Measurements from ENCODE around the gene NDC80. TPM values are rescaled to one million over a fixed set of nuclear protein-coding genes. Genes with fewer than 3 reads are reported as not detected.

NDC80 gene
- total and polyA plus RNA-seq, 8 donors = 0.06 to 1.5 (median 0.55) TPM; not detected in 2

DNA sequence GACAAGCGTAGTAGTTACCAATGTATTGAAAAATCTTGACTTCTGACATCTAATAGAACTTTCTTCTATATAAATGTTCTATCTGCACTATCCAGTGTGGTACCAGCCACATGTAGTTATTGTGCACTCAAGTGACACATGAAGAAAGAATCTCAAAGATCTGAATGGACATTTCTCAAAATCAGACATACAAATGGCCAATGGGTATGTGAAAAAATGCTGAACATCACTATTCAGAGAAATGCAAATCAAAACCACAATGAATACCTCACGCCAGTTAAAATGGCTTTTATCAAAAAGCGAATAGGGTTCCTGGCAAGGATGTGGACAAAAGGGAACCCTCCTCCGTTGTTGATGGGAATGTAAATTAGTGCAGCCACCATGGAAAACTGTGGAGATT lies 46.7 kb downstream of the NDC80 start:
- intact Hi-C loops (cut with DNase I) = no loop called here

DNA sequence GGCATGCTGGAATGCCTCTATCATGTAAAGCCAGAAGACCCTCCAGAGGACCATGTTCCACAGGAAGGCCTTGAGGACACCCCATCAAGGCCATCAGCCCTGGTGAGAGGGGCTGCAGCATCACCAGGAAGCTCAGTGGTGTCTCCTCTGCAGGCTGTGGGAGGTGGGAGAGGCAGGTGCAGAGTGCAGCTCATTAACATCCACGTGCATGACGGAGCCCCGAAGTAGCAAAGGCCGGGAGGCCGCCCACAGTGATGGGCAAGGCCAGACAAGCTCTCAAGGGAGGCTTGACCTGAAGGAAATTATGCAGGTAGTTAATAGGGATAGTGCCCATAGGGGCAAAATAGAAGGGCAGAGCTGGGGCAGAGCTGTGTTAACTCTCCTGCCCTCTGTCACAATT lies 53.9 kb downstream of the NDC80 start:
- Histone ChIP-seq H3K36me3 (no peaks in the 10 kb centered on the region), H3K4me1 (no peaks in the 10 kb centered on the region), H3K9me3 (no peaks in the 10 kb centered on the region), H3K27me3 (no peaks in the 10 kb centered on the region), H3K4me3 (no peak overlapping the region), H3K27ac (no peak overlapping the region)
- DNase-seq (no peak), ATAC-seq (no peak), FAIRE-seq (no peak)
- TF ChIP-seq, protein P1, sequence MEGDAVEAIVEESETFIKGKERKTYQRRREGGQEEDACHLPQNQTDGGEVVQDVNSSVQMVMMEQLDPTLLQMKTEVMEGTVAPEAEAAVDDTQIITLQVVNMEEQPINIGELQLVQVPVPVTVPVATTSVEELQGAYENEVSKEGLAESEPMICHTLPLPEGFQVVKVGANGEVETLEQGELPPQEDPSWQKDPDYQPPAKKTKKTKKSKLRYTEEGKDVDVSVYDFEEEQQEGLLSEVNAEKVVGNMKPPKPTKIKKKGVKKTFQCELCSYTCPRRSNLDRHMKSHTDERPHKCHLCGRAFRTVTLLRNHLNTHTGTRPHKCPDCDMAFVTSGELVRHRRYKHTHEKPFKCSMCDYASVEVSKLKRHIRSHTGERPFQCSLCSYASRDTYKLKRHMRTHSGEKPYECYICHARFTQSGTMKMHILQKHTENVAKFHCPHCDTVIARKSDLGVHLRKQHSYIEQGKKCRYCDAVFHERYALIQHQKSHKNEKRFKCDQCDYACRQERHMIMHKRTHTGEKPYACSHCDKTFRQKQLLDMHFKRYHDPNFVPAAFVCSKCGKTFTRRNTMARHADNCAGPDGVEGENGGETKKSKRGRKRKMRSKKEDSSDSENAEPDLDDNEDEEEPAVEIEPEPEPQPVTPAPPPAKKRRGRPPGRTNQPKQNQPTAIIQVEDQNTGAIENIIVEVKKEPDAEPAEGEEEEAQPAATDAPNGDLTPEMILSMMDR (IDR thresholded peaks at IDR 0.05) = no peak
- WGBS, 2 donors = 76 to 80% methylated on average over 5 of the region's 5 CpGs
- intact Hi-C loops (cut with DNase I) = no loop called here

More for the DNA sequence above, 46.7 kb downstream of the NDC80 start:
- FAIRE-seq = no peak
- TF ChIP-seq, protein P1 (IDR thresholded peaks at IDR 0.05) = no peak
- Histone ChIP-seq H3K4me1 (no peaks in the 10 kb centered on the region), H3K27me3 (no peaks in the 10 kb centered on the region), H3K4me3 (no peak overlapping the region), H3K9me3 (no peaks in the 10 kb centered on the region), H3K27ac (no peak overlapping the region), H3K36me3 (no peaks in the 10 kb centered on the region)
- no peak for DNase-seq
- WGBS, 2 donors = 89 to 90% methylated on average over 4 of the region's 4 CpGs
- no peak for ATAC-seq

DNA sequence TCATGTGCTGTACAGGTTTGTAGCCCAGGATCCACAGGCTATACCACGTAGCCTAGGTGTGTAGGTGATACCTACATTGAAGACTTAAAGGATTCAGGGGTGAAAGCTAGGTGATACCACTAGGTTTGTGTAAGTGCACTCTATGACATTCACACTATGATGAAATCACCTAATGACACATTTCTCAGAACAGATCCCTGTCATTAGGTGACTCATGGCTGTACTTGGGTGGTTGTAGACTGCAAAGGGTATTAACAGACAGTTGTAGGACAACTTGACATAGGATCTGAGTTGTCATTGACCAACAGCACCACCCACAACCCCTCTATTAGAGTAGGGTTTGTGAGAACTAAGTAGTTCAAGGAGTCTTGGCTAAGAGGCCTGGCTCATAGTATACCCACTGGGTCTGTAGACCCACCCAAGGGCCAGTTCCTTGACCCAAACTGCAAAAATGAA lies 56.5 kb downstream of the NDC80 start:
- Histone ChIP-seq H3K4me1 (no peaks in the 10 kb centered on the region), H3K27me3 (no peaks in the 10 kb centered on the region), H3K36me3 (no peaks in the 10 kb centered on the region), H3K27ac (no peak overlapping the region), H3K9me3 (no peaks in the 10 kb centered on the region), H3K4me3 (no peak overlapping the region)
- no peak for ATAC-seq
- TF ChIP-seq, protein P1 (IDR thresholded peaks at IDR 0.05) = no peak
- intact Hi-C loops (cut with DNase I) = no loop called here
- FAIRE-seq = no peak
- WGBS, 2 donors = 95 to 97% methylated on average over 1 of the region's 1 CpG
- DNase-seq = no peak

DNA sequence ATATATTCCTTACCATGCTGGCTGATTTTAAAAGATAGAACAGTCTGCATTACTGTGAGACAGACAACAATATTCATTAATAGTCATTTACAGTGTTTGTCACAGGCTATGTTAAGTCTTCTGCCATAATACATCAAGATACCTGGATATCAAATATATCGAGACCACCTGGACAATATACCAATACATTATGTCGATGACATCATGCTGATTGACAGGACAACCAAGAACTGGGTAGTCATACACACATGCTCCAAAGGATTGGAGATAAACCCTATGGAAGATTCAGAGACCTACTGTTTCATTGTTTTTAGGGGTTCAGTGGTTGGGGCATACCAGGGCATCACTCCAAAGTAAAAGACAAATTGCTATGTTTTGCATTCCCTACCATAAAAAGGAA lies 57.6 kb downstream of the NDC80 start:
- FAIRE-seq (no peak), DNase-seq (no peak), ATAC-seq (no peak)
- Histone ChIP-seq H3K9me3 (no peaks in the 10 kb centered on the region), H3K27me3 (no peaks in the 10 kb centered on the region), H3K4me1 (no peaks in the 10 kb centered on the region), H3K4me3 (no peak overlapping the region), H3K36me3 (no peaks in the 10 kb centered on the region), H3K27ac (no peak overlapping the region)
- intact Hi-C loops (cut with DNase I) = no loop called here
- 43 to 68% methylated on average over 2 of the region's 2 CpGs for WGBS, 2 donors
- TF ChIP-seq, protein P1 (IDR thresholded peaks at IDR 0.05) = no peak

DNA sequence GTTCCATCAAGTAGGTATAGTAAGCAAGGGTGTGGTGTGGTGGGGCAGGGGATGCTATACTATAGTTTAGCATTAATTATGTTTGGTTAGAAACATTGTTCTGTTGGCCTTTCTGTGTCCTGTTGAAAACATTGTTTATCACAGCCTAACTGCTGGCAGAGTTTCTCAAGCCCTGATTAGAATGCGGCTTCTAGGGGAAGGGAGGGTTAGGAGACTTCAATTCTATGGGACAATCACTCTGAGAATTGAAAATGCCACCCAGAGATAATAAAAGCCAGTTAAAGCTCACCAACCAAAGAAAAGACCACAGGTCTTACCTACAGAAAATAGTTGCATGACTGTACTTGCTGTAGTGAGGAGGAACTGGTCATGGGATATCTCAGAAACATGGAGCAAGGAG lies 64.2 kb downstream of the NDC80 start:
- DNase-seq = no peak
- Histone ChIP-seq H3K4me3 (no peak overlapping the region), H3K27me3 (no peaks in the 10 kb centered on the region), H3K27ac (no peak overlapping the region), H3K4me1 (no peaks in the 10 kb centered on the region), H3K9me3 (no peaks in the 10 kb centered on the region), H3K36me3 (no peaks in the 10 kb centered on the region)
- TF ChIP-seq, protein P1 (IDR thresholded peaks at IDR 0.05) = no peak
- ATAC-seq = no peak
- no peak for FAIRE-seq
- intact Hi-C loops (cut with DNase I) = no loop called here
- WGBS, 2 donors = 57 to 62% methylated on average over 1 of the region's 1 CpG
